ENCODE results near the gene VCP.

DNA sequence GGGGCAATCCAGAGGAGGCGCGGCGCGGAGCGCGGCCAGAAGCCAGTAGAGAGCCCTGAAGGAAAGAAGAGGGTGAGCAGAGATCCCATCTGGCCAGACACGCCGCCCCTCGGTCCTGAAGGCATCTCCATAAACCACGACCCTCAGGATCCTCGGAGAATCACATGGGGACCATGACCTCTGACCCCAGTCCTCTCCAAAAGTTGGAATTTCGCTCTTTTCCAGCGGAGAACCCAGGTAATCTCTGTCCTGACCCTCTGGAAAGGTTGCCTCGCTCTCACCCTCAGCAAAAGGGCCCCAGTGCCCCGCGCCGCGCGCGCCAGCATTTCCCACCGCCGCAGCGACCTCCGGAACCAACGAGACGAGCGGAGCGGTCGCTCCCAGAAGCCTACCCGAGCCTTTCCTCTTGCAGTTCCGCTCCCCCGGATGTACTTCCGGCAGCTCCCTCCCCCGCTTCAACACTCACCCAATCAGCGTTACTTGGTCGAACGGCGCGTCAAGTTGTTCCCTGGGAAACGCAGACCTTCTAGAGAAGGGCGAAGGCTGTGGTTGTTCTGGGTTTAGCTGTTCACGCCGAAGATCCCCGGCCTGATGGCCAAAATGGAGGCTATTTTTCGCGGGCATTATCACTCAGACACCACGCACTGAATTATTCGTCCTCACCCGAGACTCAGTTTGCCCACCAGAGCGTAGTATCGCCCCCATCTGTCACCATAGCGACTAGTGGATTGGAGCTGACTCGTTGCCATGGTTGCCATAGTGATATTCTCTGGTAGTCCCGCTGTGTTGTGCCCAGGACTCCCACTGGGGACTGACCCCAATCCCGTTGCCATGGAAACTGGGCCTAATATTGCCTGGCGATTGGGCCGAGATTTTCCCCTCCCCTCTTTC lies 30.6 kb upstream of the VCP start, which contains the start of gene STOML2:
- TF ChIP-seq CTCF (IDR thresholded peaks at IDR 0.05; ENCODE audit: insufficient read depth, low read depth, low read length) (no peak), EZH2 (IDR thresholded peaks at IDR 0.05; ENCODE audit: insufficient read depth, low read length) (no peak)
